Natural killer cell treated with Interleukin-12 subunit alpha and Interleukin-12 subunit beta and Interleukin-15 and Interleukin-18, amount 100 ng/mL, for 72 hours (primary cell): ENCODE data around the gene SCUBE1. TPM values are rescaled to one million over a fixed set of nuclear protein-coding genes. Genes with fewer than 3 reads are reported as not detected.

ENCODE experiments used
- ATAC-seq, 2 donors: fragments of 150-1000 bp; cut with Tn5 transposase in 1 of 2; sonication (Bioruptor Pico), chemical (Tn5 transposase) in 1 of 2; 2 replicates each; pipeline ENCODE4 v1.10.0; 2021
- DNase-seq: peaks from one replicate; pipeline ENCODE4 v3.0.0; 2022; ENCODE audit warnings: low spot score
- H3K27ac Mint-ChIP-seq, 2 donors: 1 replicate in 1 of 2; 2 replicates in 1 of 2; pipeline ENCODE4 v1.8.0; 2022; ENCODE audit warnings: mixed read lengths in 2 of 2, mild to moderate bottlenecking in 1 of 2, moderate library complexity in 1 of 2
- H3K27me3 Mint-ChIP-seq, 2 donors: 1 replicate in 1 of 2; 2 replicates in 1 of 2; pipeline ENCODE4 v1.8.0; 2022; ENCODE audit warnings: mixed read lengths in 2 of 2
- H3K36me3 Mint-ChIP-seq: one replicate; pipeline ENCODE4 v1.8.0; 2022; ENCODE audit warnings: mixed read lengths
- H3K4me1 Mint-ChIP-seq, 2 donors: 1 replicate in 1 of 2; 2 replicates in 1 of 2; pipeline ENCODE4 v1.8.0; 2022; ENCODE audit warnings: low read depth in 2 of 2, mixed read lengths in 2 of 2, mild to moderate bottlenecking in 1 of 2
- H3K4me3 Mint-ChIP-seq: one replicate; pipeline ENCODE4 v1.8.0; 2022; ENCODE audit warnings: mixed read lengths
- H3K9me3 Mint-ChIP-seq: 2 replicates; pipeline ENCODE4 v1.8.0; 2022; ENCODE audit warnings: mixed read lengths
- total RNA-seq, 2 donors: library from RNA; stranded (reverse); gene quantifications; one replicate each; pipeline ENCODE4 v1.2.3, GENCODE V29; 2022

SCUBE1 gene
- total RNA-seq, 2 donors from 2014 or later: 0.14 TPM; not detected in 1

DNA sequence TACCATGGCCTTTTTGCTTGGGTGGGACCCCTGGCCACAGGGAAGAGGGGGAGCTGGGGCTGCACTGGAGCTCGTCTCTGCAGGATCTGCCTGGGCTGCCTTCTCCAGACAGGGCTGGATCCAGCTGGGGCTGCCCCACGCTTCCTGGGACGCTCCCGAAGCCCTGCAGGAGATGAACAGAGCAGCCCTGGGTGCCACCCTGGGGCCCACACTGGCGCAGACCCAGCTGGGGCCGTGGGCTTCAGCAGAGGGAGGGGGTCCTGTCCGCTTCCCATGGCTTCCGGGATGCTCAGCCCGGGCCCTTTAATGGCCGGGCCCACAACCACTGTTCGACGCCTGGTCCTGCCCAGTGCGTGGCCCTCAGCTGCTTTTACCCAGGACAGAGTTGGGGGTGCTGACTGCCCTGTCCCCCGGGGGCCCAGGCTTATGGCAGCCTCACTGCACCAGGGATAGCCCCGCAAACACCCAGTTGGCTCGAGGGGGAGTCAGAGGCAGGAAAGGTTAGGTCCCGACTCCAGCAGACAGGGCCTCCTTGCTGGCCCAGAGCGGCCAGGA lies 179.9 kb downstream of the SCUBE1 start:
- no peak for ATAC-seq
- H3K27me3 Mint-ChIP-seq: no peaks in the 10 kb centered on the region

DNA sequence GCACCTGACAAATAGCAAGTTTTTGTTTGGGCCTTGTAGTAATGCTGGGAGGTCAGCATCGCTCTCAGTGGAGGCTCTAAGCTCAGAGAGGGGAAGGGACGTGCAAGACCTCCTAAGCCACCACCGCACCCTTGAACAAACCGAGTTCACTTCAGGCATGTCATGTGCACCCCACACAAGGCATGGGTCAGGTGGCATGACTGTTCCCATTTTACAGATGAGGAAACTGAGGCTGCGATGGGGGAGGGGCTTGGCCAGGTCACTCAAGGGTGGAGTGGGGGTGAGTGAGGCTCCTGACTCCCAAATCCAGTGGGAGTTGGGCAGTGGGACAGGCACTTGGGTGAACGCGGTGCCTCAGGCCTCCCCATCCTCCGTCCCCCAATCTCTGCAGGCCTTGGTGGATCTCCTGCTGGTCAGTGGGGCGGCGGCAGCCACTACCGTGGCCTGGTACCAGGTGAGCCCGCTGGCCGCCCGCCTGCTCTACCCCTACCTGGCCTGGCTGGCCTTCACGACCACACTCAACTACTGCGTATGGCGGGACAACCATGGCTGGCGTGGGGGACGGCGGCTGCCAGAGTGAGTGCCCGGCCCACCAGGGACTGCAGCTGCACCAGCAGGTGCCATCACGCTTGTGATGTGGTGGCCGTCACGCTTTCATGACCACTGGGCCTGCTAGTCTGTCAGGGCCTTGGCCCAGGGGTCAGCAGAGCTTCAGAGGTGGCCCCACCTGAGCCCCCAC lies 180.6 kb downstream of the SCUBE1 start:
- H3K4me1 Mint-ChIP-seq: peaks cover 0 to 8% of the 10 kb centered on the region in 2 donors
- H3K9me3 Mint-ChIP-seq: no peaks in the 10 kb centered on the region
- ATAC-seq (no peak), DNase-seq (no peak)
- no peaks in the 10 kb centered on the region for H3K27me3 Mint-ChIP-seq
- H3K4me3 Mint-ChIP-seq: no peak overlapping the region
- no peaks in the 10 kb centered on the region for H3K36me3 Mint-ChIP-seq
- no peak overlapping the region for H3K27ac Mint-ChIP-seq

More for the DNA sequence above, 179.9 kb downstream of the SCUBE1 start:
- Mint-ChIP-seq H3K27ac (no peak overlapping the region), H3K36me3 (no peaks in the 10 kb centered on the region), H3K9me3 (no peaks in the 10 kb centered on the region), H3K4me3 (no peak overlapping the region), H3K4me1 (peaks cover 0 to 12% of the 10 kb centered on the region in 2 donors)
- DNase-seq: no peak

DNA sequence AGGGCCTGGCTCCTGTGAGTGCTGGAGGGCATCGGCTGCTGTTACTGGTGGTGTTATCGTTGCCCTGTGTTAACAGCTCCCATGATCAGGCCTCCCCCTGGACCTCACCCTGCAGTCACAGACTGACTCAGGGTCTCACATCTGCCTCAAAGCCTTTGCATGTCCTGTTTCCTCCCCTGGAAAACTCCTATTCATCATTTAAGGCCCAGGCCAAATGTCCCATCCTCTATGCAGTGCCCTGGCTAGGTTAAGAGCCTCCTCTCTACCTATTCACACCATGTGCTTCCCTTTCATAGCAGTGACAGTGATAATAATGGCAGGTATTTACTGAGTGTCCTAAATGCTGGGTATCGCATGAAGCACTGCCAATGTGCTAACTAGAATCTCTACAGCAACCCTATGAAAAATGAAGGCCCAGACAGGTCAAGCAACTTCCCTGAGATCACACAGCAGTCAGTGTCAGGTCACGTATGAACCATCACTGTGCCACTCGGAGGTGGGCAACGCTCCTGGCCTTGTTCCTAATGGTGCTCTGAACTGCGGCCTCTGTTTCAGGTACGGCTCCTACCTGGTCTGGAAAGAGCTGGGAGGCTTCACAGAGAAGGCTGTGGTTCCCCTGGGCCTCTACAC lies 182.6 kb downstream of the SCUBE1 start:
- no peak for DNase-seq
- ATAC-seq: no peak
- Mint-ChIP-seq H3K9me3 (no peaks in the 10 kb centered on the region), H3K36me3 (no peaks in the 10 kb centered on the region), H3K27me3 (no peaks in the 10 kb centered on the region), H3K27ac (peak overlapping the region in 1 of 2 donors; percentile 2), H3K4me1 (peaks cover 0 to 14% of the 10 kb centered on the region in 2 donors), H3K4me3 (no peak overlapping the region)

DNA sequence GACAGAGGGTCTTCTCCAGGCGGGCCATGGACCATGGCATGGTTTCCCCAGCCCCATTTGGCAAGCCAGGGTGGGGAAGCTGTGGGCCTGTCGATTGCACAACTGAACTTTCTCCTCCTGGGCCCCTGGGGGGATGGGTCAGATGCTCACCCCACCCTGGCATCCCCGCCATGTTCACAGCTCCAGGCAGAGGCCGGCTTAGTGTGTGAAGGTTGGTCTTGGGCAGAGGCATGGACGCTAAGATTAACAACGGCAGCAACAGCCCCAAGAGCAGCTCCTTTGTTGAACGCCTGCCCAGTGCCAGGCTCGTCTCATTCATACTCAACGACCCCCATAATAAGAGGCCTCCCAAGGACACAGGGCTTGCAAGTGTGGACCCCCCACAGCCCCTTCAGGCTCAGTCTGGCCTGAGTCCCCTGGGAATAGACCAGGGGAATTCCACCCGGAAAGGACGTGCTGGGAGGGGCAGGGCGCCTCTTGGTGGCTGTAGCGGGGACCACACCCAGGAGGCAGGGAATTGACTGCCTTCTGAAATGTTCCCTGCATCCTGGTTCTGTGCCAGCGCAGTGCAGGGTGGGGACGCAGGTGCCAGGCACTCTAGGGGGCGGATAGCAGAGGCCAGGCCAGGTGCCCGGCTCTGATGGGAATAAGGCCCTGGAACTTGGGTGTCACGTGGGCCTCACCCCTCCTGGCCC lies 183.5 kb downstream of the SCUBE1 start:
- no peaks in the 10 kb centered on the region for H3K9me3 Mint-ChIP-seq
- no peak overlapping the region for H3K4me3 Mint-ChIP-seq
- DNase-seq (no peak), ATAC-seq (peak in 1 of 2 donors; percentile 19)
- no peaks in the 10 kb centered on the region for H3K27me3 Mint-ChIP-seq
- no peaks in the 10 kb centered on the region for H3K36me3 Mint-ChIP-seq
- peaks cover 0 to 14% of the 10 kb centered on the region in 2 donors for H3K4me1 Mint-ChIP-seq
- H3K27ac Mint-ChIP-seq: no peak overlapping the region

DNA sequence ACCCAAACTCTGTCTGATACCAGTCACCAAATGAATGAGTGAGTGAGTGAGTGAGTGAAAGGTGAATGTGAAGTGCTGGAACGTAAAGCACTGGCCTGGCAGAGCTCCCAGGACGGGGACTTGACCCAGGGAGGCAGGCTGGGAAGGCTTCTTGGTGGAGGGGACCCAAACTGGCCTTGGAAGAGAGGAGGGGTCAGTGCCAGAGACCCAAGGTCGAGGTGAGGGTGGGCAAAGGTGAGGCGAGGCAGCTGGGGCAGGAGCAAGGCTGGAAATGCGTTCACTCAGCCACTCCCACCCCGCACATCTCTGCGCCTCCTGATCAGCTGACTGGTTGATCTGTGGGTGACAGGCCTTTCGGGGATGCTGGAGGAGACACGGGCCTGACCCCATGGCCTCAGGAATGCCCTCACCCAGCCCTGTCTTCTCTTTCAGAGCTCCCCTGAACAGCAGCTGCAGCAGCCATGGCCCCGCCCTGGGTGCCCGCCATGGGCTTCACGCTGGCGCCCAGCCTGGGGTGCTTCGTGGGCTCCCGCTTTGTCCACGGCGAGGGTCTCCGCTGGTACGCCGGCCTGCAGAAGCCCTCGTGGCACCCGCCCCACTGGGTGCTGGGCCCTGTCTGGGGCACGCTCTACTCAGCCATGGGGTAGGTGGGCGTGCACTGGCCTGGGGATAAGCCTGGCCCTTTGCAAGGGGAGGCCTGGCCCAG lies 184.2 kb downstream of the SCUBE1 start:
- H3K27ac Mint-ChIP-seq: peak overlapping the region in 1 of 2 donors; percentile 24
- ATAC-seq (no peak), DNase-seq (no peak)
- H3K9me3 Mint-ChIP-seq: no peaks in the 10 kb centered on the region
- H3K27me3 Mint-ChIP-seq: no peaks in the 10 kb centered on the region
- H3K4me3 Mint-ChIP-seq: no peak overlapping the region
- no peaks in the 10 kb centered on the region for H3K36me3 Mint-ChIP-seq
- peaks cover 0 to 12% of the 10 kb centered on the region in 2 donors for H3K4me1 Mint-ChIP-seq

DNA sequence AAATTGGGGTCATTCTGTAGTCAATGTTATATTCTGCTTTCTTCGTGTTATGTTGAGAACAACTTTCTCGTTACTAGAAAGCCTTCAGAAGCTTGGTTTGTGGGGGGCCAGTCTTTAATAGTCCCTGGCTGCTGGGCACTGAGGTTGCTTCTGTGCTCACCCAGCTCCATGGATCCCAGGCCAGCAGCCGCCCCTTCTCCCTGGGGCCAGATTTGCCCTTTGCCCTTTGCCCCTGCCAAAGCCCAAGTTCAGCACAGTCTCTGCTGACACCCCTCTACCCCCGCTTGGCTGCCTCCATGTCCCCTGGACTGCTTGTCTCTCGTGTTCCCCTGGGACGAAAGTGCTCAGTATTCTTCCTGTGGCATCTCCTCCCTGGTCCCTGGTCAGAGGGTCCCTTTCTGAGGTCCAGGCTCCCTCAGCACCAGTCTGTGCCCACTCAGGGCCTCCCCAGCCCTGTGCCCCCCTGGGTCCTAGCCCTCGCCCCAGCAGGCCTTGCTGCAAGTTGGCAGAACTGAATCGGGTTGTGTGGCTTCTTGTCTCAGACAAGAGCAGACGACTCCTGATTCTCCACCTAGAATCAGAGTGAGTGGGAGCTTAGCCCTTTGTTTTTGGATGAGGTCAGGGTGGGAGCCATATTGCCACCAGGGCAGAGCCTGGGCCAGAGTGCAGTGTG lies 185.2 kb downstream of the SCUBE1 start:
- Mint-ChIP-seq H3K9me3 (no peaks in the 10 kb centered on the region), H3K4me1 (peaks cover 3 to 13% of the 10 kb centered on the region in 2 donors), H3K27me3 (no peaks in the 10 kb centered on the region), H3K36me3 (no peaks in the 10 kb centered on the region), H3K27ac (peak overlapping the region in 1 of 2 donors; percentile 24), H3K4me3 (no peak overlapping the region)
- ATAC-seq (no peak), DNase-seq (no peak)

DNA sequence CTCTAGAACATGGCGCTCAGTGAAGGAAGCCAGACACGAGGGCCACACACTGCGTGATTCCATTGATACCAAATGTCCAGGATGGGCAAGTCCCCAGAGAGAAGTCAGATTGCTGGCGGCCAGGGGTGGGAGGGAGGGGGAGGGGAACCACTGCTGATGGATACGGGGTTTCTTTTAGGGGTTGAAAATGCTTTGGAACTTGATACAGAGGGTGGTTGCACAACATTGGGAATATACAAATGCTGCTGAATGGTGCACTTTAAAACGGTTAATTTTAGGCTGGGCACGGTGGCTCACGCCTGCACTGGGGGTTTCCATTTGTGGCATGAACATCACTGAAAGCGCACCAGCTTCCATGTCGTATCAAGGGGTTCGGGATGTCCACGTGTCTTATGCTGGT lies 186.8 kb downstream of the SCUBE1 start:
- Mint-ChIP-seq H3K27me3 (no peaks in the 10 kb centered on the region), H3K9me3 (no peaks in the 10 kb centered on the region), H3K36me3 (no peaks in the 10 kb centered on the region), H3K27ac (no peak overlapping the region), H3K4me1 (peaks cover 6 to 21% of the 10 kb centered on the region in 2 donors), H3K4me3 (no peak overlapping the region)
- no peak for DNase-seq
- ATAC-seq: no peak

DNA sequence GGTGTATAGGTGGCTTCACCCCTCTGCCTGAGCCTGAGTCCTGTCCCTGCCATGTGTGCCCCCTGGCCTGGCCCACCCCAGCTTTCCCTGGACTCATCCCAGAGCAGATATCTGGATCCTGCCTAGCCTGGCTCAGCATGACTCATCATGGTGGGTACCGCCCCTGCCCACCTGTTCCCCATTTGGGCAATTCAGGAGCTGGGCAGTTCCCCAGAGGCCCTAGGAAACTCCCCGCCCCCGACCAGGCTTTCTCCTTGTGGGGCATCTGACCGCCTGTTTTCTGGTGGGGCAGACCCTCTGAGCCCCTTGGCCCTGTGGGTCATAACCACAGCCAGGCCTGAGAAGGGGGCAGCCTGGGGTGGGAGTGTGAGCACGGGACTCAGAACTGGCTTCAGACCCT lies 187.4 kb downstream of the SCUBE1 start:
- Mint-ChIP-seq H3K27ac (no peak overlapping the region), H3K36me3 (no peaks in the 10 kb centered on the region), H3K9me3 (no peaks in the 10 kb centered on the region), H3K4me1 (peaks cover 10 to 25% of the 10 kb centered on the region in 2 donors), H3K27me3 (no peaks in the 10 kb centered on the region), H3K4me3 (no peak overlapping the region)
- DNase-seq: no peak
- no peak for ATAC-seq

DNA sequence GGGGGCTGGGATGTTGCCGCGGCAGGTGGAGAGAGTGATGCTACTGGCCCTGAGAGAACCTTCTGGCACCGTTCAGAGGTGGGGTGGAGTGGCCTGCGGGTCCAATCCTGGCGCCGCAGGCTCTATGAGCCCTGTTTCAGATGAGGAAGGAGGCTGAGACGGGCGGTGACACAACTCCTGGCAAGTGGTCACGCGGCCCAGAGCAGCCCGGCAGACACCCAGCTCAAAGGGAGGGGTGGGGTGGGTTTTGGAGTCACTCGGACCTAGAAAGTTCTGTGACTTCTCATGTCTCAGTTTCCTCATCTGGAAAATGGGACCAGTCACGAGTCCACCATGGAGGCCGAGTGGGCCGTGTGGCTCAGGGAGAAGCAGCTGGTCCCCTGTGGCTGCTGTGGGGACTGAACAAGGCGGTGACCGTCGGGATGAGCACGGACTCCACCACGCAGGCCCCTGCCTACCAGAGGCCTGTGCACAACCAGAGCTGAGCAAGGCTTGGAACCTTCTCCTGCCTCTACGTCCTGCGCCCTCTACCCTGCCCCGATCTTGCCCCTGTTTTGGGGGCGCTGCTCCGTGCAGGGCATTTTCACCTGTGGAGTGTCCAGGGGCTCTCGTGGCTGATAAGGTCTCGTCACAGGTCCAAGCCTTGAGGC lies 188.2 kb downstream of the SCUBE1 start:
- Mint-ChIP-seq H3K27me3 (no peaks in the 10 kb centered on the region), H3K9me3 (no peaks in the 10 kb centered on the region), H3K4me1 (peaks cover 16 to 25% of the 10 kb centered on the region in 2 donors), H3K27ac (no peak overlapping the region), H3K4me3 (no peak overlapping the region), H3K36me3 (no peaks in the 10 kb centered on the region)
- DNase-seq (no peak), ATAC-seq (no peak)

DNA sequence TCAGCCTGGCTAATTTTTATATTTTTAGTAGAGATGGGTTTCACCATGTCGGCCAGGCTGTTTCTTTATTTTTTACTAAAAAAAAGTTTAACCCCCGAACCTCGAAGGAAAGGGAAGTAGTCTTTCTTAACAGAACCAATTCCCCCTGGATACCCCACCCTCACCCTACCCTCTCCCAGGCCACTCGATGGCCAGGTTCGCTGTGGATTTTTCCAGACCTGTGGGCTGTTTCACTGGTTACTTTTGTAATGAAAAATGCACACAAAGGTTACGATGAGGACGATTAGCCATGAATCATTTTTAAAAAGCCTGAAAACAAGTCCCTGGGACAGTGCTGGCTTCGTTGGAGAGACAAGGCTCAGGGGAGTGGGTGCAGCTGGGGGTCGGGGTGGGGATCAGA lies 189.3 kb downstream of the SCUBE1 start:
- H3K4me3 Mint-ChIP-seq: no peak overlapping the region
- H3K27me3 Mint-ChIP-seq: no peaks in the 10 kb centered on the region
- H3K9me3 Mint-ChIP-seq: no peaks in the 10 kb centered on the region
- H3K27ac Mint-ChIP-seq: no peak overlapping the region
- H3K36me3 Mint-ChIP-seq: no peaks in the 10 kb centered on the region
- H3K4me1 Mint-ChIP-seq: peaks cover 18 to 27% of the 10 kb centered on the region in 2 donors
- no peak for DNase-seq
- ATAC-seq: no peak

DNA sequence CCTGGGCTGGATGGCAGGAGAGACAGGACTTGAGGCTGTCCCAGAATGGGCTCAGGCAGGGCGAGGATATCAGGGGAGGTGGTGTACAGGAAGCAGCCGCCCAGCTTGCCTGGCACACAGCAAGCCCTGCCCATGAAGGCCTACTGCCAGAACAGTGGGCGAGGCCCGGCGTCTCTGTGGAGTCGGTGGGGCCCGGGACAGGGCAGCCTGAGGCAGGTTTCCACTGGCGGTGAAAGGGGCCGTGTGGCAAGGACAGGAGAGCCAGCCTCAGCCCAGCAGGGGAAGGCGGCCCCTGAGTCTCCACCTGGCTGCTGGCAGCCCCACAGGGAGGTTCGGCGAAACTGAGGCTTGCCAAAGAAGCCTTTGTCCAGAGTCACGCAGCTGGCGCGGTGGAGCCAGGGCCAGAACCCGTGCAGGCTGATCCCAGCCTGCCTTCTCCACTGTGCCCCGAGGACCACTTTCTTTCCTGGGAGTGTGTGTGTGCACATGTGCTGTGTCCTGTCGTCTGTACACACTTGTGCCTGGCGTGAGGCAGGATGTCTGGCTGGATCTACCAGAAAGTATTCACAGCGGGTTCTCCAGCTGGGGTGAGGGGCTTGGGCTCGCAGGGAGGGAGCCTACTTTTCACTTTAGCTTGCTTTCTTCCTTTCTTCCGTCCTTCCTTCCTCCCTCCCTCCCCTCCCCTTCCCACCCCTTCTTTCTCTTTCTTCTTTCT lies 190.7 kb downstream of the SCUBE1 start:
- ATAC-seq (peak; percentile 75 to 82), DNase-seq (no peak)
- Mint-ChIP-seq H3K27me3 (no peaks in the 10 kb centered on the region), H3K27ac (peak overlapping the region; percentile 65 to 66), H3K9me3 (no peaks in the 10 kb centered on the region), H3K4me3 (peak overlapping the region; percentile 96), H3K4me1 (peaks cover 28 to 34% of the 10 kb centered on the region in 2 donors), H3K36me3 (no peaks in the 10 kb centered on the region)

DNA sequence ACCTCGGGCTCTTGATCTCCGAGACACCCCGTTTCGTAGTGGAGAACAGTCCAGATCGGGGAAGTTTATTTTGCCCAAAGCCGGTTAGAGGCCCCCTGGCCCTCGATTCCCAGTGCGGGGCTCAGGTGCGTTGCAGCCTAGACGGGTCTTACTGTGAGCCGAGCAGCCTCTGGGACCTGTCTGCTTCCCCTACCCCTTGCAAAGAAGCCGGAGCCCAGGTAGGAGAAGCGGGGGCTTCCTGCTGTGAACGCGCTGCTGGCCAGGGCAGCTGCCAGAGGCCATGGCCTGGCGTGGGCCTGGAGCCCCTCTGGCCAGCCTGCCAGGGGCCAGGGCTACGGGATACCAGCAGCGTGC lies 191.2 kb downstream of the SCUBE1 start:
- no peaks in the 10 kb centered on the region for H3K9me3 Mint-ChIP-seq
- H3K4me1 Mint-ChIP-seq: peaks cover 33 to 37% of the 10 kb centered on the region in 2 donors
- H3K27ac Mint-ChIP-seq: peak overlapping the region; percentile 65 to 66
- no peaks in the 10 kb centered on the region for H3K27me3 Mint-ChIP-seq
- DNase-seq (no peak), ATAC-seq (peak in 1 of 2 donors; percentile 11)
- no peaks in the 10 kb centered on the region for H3K36me3 Mint-ChIP-seq
- peak overlapping the region; percentile 96 for H3K4me3 Mint-ChIP-seq
